ENCODE results near the gene TIMP1. TPM values are rescaled to one million over a fixed set of nuclear protein-coding genes. Genes with fewer than 3 reads are reported as not detected.

The TIMP1 gene
- total RNA-seq, 1 donor, result 331 TPM

DNA sequence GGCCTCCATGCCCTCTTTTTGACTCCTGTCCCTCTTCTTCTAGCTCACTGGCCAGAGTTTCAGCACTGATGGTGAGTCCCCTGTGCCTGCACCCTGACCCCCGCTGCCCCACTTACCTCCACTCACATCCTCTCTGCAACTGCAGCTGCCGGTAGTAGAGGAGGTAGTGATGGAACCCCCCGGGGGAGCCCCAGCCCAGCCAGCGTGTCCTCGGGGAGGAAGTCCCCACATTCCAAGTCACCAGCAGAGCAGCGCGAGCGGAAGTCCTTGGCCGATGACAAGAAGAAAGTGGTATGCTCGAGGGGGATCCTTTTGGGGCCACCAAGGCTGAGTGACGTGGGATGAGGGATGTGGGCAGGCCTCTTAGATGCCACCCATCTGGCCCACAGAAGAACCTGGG lies 15.4 kb upstream of the TIMP1 start:
- no peak for DNase-seq (ENCODE audit: low read depth)
- no peak overlapping the region for H3K4me3 ChIP-seq (ENCODE audit: low read depth, low read length)
- TF ChIP-seq, protein P1, sequence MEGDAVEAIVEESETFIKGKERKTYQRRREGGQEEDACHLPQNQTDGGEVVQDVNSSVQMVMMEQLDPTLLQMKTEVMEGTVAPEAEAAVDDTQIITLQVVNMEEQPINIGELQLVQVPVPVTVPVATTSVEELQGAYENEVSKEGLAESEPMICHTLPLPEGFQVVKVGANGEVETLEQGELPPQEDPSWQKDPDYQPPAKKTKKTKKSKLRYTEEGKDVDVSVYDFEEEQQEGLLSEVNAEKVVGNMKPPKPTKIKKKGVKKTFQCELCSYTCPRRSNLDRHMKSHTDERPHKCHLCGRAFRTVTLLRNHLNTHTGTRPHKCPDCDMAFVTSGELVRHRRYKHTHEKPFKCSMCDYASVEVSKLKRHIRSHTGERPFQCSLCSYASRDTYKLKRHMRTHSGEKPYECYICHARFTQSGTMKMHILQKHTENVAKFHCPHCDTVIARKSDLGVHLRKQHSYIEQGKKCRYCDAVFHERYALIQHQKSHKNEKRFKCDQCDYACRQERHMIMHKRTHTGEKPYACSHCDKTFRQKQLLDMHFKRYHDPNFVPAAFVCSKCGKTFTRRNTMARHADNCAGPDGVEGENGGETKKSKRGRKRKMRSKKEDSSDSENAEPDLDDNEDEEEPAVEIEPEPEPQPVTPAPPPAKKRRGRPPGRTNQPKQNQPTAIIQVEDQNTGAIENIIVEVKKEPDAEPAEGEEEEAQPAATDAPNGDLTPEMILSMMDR (IDR thresholded peaks at IDR 0.05; ENCODE audit: insufficient read depth, low read depth, low read length), result no peak

DNA sequence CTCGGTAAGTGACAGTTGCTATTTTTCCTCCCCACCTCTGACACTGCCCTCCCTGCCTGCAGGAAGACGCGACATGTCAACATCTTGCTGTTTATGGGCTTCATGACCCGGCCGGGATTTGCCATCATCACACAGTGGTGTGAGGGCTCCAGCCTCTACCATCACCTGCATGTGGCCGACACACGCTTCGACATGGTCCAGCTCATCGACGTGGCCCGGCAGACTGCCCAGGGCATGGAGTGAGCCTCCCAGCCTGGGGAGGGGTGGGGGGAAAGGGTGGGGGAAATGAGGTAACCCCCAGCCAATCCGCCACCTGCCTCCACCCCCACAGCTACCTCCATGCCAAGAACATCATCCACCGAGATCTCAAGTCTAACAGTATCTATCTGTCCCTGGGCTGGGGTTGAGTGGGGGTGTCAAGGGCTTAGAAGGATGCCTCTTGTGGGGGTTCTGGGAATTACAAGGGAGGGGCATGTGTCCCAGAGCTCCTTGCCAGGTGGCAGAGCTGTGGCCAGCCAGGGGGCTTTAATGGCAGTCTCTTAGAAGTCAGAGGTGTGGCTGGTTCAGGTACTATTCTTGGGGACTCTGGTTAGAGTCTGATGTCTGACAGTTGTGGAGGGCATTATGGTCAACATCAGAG lies 13.5 kb upstream of the TIMP1 start:
- no peak for DNase-seq (ENCODE audit: low read depth)
- TF ChIP-seq, protein P1 (IDR thresholded peaks at IDR 0.05; ENCODE audit: insufficient read depth, low read depth, low read length), result peak; percentile 43
- H3K4me3 ChIP-seq (ENCODE audit: low read depth, low read length), result no peak overlapping the region

DNA sequence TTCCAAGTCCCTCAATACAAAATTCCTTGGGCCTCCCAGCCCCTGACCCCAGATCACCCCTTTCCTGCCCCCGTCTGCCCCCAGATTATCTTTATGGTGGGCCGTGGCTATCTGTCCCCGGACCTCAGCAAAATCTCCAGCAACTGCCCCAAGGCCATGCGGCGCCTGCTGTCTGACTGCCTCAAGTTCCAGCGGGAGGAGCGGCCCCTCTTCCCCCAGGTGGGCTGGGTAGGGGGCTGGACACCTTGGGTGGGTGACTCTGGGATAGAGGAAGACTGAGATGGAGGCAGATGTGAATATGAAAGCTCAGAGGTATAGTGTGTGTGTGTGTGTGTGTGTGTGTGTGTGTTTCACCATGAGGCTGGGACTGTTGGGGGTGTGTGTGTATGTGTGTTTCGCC lies 11.4 kb upstream of the TIMP1 start:
- no peak for DNase-seq (ENCODE audit: low read depth)
- H3K4me3 ChIP-seq (ENCODE audit: low read depth, low read length), result no peak overlapping the region
- TF ChIP-seq, protein P1 (IDR thresholded peaks at IDR 0.05; ENCODE audit: insufficient read depth, low read depth, low read length), result no peak

DNA sequence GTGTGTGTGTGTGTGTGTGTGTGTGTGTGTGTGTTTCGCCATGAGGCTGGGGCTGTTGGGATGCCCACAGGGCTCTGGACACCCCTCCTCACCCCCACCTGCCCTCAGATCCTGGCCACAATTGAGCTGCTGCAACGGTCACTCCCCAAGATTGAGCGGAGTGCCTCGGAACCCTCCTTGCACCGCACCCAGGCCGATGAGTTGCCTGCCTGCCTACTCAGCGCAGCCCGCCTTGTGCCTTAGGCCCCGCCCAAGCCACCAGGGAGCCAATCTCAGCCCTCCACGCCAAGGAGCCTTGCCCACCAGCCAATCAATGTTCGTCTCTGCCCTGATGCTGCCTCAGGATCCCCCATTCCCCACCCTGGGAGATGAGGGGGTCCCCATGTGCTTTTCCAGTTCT lies 11.0 kb upstream of the TIMP1 start:
- TF ChIP-seq, protein P1 (IDR thresholded peaks at IDR 0.05; ENCODE audit: insufficient read depth, low read depth, low read length), result no peak
- H3K4me3 ChIP-seq (ENCODE audit: low read depth, low read length), result no peak overlapping the region
- DNase-seq (ENCODE audit: low read depth), result no peak

DNA sequence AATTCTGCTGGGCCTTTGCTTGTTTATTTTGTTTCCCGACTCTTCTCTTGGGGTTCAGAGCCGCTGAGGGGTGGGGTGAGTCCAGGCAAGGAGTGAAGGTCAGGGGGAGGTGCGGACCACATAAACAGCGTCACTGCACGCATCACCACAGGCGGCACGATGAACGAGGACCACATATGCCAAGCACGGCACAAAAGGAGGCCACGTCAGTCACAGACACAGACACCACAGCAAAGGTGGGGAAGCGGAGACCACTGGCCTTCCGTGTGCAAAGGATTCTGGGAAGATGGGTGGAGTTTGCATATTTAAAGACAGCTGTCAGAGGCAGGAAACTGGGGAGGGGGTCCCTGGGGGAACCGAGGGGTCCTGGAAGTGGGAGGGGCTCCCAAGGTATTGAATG lies 10.3 kb upstream of the TIMP1 start:
- TF ChIP-seq, protein P1 (IDR thresholded peaks at IDR 0.05; ENCODE audit: insufficient read depth, low read depth, low read length), result no peak
- no peak for DNase-seq (ENCODE audit: low read depth)

DNA sequence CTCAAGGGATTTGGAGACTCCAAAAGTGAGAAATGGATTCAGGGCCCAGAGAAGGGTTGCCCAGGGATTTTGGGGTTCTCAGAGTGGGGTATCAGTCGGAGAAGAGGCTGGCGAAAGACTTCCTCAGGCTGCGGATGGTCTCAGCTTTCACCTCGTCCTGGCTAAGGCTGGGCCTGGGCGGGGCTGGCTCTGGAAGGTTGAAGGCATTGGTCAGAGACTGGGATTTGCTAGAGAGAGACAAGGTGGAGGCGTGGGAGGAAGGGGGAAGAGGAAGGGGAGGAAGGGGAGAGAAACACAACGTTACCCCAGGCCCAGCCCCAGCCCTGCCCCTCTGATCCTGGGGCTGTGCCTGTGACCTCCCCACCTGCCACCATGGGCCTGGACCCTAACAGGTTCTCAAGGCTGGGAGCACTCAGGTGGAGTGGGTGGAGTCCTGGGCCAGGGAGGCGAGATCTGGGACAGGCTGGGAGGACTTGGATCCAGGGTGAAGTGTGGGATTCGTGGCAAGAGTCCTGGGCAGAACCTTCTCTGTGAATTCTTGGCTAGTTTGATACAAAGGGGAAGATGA lies 9.4 kb upstream of the TIMP1 start:
- no peak for DNase-seq (ENCODE audit: low read depth)

More for the DNA sequence above, 10.3 kb upstream of the TIMP1 start:
- no peak overlapping the region for H3K4me3 ChIP-seq (ENCODE audit: low read depth, low read length)

More for the DNA sequence above, 9.4 kb upstream of the TIMP1 start:
- no peak overlapping the region for H3K4me3 ChIP-seq (ENCODE audit: low read depth, low read length)
- TF ChIP-seq, protein P1 (IDR thresholded peaks at IDR 0.05; ENCODE audit: insufficient read depth, low read depth, low read length), result no peak
